Stimulated activated CD4-positive, alpha-beta T cell treated with anti-CD3 and anti-CD28 coated beads, Interleukin-4, amount 100 ng/mL, for 48 hours (primary cell): Measurements from ENCODE around the gene HGD.
"Not testable (repeated sequence)": the region's sequence is repeated elsewhere in the genome, so short reads cannot be mapped to it uniquely, and the experiment has no call there.

Experiments used
- DNase-seq, 2 donors: peaks; one replicate each; pipeline ENCODE4 v3.0.0-alpha.2; 2020; ENCODE audit warnings: low read depth in 2 of 2

HGD gene

DNA sequence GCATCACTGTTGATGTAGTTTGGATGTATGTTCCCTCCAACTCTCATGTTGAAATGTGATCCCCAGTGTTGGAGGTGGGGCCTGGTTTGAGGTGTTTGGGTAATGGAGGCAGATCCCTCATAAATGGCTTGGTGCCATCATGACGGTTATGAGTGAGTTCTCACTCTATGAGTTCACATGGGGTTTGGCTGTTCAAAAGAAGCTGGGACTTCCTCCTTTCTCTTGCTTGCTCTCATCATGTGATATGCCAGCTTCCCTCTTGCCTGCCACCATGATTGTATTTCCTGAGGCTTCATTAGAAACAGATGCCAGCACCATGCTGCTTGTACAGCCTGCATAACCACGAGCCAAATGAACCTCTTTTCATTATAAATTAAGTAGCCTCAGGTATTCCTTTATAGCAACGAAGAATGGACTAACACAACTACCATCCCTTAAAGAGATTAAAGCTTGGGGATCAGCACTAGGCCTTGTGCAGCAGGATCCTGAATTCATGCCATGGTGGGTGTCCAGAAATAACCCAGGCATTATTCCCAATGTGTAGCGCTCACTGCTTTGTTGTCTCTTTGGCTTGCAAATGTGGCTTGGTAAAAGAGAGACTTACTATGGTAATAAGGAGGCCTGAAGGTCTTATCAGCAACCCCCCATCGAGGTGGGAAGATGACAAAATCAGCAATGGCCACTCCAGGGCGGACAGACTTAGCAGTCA, 44.0 kb downstream of the HGD start:
- no peak for DNase-seq

DNA sequence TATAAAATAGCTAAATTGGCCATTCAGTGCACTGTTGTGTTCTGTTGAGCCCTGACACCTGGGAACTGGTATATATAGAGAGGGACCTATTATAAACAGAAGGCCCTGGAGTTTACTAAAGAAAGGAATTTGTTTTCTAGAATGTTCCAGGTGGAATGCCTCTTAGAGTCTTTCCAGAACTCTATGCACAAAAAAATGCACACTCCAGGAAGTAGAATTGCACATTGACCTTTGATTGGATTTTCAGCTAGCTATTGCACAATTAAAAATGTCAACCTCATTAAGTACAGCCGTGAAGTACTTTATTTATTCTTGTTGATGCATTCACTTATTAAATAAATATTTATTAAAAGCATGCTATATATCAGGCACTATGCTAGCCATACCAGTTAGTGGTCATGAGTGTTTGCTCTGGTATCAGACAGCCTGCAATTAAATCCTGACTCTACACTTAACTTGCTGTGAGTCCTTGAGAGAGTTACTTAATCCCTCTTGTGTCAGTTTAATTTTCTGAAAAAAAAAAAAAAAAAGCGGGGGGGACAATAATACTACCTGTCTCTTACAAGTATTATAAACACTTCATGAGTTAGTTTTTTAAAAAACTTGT, 45.1 kb downstream of the HGD start:
- DNase-seq, result no peak

DNA sequence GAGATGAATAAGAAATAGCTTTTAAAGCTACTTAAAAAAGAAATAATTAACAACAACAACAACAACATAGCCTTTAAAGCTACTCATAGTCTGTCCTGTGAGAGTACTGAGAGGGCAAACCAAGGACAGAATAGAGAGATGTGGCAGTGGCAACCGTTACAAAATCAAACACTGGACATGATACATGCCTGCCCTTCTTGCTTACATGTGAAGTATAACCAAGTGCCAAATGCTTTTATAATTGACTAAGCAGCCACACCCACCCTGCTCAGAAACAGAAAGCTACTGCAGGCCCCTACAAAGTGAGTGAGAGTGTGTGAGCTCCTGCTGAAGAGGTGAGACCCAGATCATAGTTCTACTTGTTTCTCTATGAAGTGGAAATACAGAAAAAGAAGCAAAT, 47.5 kb downstream of the HGD start:
- DNase-seq, result no peak

DNA sequence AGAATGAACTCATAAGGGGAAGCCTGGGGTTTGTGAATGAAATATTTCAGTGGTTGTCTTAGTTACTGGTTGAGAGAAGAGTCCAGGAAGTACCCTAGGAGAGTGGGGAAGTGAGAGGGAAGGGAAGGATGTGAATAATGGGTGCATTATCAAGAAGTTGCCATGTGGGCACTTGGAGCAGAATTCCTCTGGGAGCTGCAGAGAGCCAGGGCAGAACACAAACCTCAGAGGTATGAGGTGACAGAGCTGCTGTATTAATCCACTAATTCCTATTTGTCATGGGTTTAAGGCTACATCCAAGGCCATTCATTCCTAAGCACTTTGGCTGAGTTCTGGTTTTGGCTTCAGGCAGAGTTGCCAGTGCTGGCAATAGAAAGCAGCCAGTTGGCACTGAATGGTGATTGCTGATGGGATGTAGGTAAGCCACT, 56.9 kb downstream of the HGD start:
- DNase-seq, result no peak

DNA sequence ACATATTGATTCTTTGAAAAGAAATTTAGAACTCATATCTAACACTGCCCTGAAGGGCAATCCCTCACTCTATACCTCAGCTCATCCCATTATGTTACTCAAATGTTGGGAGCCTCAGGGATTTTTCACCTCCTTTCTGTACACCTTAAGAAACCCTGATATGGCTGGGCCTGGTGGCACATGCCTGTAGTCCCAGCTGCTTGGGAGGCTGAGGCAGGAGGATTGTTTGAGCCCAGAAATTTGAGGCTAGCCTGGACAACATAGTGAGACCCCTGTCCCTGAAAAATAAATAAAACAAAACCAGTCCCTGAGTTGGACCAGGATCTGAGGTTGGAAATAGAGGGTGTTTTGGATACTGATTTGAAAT, 58.3 kb downstream of the HGD start:
- DNase-seq, result no peak

DNA sequence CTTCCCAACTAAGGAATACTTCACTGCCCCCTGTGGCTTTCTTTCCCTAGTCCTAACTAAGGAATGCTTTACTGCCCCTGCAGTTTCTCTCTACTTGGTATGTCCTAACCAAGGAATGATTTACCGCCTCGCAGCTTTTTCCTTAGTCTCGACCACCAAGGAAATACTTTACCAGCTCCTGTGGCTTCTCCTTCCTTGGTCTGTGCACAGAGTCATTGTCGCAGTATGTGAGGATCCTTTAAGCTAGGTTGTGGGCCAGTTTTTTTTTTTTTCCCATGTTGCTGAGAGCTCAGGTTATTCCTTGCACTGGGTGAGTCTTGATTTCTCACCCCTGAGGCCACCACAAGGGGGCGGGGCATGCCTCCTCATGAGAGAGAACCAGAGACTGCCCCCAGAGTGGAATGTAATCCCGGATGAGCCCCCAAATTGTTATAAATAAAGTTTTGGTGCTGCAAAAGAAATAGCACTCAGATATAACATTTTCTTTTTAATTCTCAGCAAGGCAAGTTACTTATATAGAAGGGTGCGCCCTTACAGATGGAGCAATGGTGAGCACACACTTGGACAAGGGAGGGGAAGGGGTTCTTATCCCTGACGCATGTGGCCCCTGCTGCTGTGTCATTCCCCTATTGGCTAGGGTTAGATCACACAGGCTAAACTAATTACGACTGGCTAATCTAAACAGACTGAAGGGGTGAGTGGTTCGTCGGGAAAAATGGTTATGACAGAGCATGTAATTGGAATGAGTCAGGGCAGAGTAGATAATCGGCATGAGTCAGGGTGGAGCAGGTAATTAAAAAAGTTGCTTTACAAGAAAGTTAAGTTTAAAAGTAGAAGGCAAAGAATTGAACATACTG, 58.9 kb downstream of the HGD start:
- no peak for DNase-seq

DNA sequence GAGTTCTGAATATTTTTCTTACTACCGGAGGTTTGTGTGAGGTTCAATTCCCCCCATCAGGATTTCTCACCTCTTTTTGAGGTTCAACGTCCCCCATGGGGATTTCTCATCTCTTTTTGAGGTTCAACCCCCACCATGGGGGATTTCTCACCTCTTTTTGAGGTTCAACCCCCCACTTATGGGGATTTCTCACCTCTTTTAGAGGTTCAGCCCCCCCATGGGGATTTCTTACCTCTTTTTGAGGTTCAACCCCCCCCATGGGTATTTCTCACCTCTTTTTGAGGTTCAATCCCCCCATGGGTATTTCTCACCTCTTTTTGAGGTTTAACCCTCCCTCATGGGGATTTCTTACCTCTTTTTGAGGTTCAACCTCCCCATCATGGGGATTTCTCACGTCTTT, 59.6 kb downstream of the HGD start:
- DNase-seq, result no peak

DNA sequence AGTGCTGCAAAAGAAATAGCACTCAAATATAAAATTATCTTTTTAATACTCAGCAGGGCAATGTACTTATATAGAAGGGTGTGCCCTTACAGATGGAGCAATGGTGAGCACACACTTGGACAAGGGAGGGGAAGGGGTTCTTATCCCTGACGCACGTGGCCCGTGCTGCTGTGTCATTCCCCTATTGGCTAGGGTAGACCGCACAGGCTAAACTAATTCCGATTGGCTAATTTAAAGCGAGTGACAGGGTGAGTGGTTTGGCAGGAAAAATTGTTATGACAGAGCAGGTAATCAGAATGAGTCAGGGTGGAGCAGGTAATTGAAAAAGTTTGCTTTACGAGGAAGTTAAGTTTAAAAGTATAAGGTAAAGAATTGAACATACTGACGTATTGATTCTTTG, 65.3 kb downstream of the HGD start:
- DNase-seq, result not testable (repeated sequence)

DNA sequence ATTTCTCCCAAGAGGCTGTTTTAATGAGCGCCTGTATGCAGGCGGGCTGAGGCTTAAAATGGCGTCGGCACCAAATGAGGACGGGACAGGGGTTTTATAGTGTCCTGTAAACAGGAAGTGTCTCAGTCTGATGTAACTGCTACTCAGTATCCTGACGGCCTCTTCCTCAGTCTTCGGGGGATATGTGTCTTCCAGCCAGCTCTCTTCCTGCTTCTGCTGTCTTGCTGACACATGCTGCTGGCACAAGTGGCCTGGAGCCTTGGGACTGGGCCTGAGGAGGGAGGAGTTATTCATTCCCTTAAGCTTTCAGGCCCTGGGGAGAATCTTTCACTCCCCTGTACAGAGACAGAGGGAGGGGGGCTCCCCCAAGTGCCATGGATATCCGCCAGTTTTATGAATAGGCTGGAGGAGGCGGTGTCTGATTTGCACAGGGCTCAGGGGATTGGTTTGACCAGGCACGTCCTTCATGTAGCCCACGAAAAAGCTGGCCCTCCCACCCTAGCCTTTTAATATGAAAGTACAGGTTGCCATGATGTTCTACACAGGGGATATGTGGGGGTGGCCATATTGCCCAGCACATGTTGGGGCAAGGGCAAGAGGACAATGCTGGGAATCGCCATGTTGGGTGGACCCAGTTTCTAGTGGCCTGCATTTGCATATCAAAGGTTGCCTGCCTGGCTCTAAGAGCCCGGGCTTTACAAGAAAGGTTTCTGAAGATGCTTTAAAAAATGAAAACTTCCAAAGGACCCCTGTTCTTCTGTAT, 66.0 kb downstream of the HGD start:
- no peak for DNase-seq

DNA sequence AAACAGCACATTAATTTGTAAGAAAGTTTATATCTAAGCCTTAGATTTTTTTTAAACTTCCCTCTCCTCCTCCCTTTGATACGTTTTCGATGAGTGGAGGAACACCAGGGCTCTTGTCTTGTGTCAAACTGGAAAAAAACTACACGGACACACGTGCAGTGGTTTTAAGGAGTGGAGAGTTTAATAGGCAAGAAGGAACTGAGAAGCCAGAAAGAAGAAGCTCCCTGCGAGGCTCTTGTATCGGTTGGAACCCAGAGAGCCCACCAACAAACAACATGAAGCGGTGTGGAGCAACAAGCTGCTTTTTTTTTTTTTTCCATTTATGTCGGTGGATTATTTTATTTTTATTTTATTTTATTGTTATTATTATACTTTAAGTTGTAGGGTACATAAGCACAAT, 67.3 kb downstream of the HGD start:
- no peak for DNase-seq

DNA sequence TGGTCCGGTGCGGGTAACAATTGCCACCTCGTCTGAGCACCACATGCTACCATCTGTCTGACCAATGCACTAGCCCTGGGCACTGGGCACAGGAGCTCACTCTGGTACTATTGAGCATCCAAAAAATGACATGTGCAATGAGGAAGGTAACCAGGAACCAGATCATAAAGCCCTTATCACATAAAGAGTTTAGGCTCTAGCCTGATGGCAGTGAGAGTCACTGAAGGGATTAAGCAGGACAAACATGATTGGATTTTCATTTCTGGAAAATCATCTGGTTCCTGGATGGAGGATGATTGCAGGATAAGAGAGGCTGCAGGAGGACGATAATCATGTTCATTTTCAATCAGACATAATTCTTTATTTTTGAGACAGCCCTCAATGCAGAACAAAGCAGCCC, 73.5 kb downstream of the HGD start:
- no peak for DNase-seq

DNA sequence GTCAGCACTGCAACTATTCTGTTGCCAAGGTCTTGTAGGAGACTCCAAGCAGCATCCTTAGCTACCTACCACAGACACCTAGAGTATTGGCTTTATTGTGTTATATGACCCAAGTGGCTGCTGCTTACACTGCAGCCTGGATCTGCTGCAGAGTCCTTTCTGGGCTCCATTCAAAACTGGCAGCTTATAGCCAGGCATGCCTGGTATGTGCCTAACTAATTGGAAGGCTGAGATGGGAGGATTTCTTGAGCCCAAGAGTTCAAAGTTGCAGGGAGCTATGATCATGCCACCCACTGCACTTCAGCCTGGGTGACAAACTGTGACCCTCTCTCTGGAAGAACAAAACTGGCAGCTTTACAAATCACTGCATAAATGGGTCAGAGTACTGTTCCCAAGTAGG, 77.3 kb downstream of the HGD start:
- DNase-seq, result no peak

DNA sequence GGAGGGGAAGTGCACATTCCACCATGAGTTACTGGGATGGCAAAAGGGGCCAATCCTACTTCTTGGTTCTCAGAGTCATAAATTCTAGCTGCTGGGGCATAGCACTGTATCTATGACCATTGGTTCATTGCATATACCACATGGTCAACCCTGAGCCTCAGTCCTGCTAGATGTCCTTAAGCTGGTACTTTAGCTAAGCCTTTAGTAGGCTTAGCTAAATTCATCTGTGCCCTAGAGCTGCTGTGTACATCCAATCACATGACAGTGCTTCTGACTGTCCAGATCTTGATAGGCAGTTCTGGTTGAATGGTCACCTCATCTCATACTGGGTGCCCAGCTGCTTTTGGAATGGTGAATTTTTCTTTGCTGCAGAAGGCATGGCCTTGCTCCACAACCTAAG, 77.7 kb downstream of the HGD start:
- no peak for DNase-seq

DNA sequence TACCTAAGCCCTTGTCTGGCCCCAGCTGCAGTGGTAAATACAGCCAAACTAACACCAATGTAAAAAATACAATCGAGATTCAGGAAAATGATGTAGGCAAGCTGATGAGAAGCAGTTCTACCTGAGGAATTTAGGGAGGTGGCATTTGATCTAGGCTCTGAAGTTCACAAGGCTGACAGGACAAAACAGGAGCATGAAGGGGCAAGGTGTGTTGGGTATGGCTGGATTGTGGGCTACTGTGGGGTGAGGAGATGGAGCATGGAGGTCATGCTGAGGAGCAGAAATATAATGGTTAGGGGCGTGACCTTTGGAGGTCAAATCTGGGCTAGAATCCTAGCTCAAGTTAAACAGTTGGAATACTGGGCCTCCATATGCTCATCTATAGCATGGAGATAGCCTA, 79.4 kb downstream of the HGD start:
- no peak for DNase-seq

DNA sequence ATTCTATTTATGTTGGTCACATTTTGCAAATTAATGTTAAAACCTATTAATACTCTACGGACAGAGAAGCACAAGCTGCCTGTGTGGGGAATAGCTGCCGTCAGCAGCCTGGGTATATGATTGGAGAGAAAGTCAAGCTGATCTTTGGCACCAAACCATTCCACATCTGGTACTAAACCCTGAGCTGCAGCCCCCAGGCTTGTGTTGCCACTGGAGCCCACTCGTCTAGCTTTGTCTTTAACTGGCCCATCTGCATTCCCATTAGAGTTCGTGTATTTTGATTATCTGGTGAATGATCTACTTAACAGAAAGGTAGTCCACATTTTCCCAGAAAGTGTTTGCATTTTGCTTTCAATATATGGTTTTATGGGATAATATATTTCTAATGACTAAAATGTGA, 80.5 kb downstream of the HGD start:
- no peak for DNase-seq

DNA sequence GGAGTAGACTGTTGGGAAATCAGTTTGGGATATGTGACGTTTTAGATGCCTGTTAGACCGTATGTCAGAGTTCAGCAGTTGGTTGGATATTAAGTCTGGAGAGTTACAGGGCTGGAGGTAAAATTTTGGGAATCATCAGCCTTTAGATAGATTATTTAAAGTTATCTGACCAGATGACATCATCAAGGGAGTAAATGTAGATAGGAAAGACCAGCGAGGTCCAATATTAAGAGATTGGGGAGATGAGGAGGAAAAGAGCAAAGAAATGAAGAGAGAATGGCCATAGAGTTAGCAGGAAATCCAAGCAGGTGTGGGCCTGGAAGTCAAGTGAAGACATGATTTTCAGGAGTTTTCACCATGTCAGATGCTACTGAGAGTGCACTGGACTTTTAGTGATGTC, 82.8 kb downstream of the HGD start:
- no peak for DNase-seq

DNA sequence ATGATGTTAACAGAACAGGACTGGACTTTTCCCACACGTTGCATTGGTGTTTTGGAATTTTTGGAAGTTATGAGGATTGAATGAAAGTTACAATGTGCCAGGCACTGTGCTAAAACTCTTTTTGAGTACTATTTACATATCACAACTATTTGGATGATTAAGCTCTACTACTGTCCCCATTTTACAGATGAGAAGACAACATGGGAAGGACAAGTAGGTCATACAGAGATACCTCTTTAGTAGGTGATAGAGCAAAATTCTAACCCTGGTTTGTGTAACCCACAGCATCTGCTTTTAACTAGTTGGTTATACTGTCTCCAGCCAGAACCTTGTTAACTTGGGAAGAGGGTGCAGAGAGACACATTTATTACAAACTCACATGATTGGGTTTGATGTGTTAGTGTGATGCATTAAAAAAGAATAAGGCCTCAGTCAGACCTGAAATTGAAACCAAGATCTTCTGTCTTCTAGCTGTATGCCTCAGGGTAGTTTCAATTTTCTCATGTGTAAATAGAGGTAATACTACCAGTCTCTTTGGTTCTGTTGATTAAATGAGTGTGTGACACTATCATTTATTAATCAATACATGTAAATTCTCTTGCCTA, 84.5 kb downstream of the HGD start:
- DNase-seq, result no peak

DNA sequence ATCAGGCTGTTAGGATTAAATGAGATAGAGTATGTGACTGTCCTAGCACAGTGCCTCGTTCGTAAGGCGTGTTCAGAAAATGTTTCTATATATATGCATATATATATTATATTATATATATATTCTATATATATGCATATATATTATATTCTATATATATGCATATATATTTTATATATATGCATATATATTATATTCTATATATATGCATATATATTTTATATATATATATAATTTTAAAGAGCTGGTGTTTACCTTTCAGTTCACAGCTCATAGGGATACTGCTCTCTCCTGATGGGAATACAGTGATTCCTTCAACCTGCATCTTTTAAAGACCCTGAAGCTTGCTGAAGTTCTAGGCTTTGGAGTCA, 85.2 kb downstream of the HGD start:
- DNase-seq, result no peak

DNA sequence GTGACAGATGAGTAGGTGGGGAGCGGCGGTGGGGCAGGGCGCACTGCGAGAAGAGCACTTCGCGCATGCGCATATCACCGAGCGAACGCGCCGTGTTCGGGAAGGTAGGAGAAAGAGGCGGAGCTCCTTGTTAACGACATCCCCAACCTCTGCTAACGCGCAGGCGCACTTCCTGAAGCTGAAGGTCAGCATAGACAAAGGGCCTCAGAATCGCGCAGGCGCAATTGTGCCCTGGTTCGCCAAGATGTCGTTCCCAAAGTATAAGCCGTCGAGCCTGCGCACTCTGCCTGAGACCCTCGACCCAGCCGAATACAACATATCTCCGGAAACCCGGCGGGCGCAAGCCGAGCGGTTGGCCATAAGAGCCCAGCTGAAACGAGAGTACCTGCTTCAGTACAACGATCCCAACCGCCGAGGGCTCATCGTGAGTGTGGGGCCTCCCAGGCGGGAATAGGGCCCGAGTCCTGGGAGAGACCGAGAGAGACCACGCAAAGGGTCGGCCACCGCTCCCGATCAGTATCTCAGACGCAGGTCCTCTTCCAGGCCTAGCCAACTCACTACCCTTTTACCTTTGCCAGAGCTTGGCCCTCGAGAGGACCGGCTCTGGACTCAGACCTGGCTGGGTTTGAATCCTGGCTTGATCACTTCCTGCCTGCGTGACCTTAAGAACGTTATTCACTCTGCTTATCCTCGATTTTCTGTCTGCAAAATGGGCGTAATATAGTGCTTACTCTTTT, 85.8 kb downstream of the HGD start, which contains the start of gene NDUFB4:
Gene NDUFB4 (plus strand): TSS at position 221 of the 737 bp plus-strand sequence. CDS start 24 bp downstream, at position 245.
- peak; percentile 88 to 91 for DNase-seq

DNA sequence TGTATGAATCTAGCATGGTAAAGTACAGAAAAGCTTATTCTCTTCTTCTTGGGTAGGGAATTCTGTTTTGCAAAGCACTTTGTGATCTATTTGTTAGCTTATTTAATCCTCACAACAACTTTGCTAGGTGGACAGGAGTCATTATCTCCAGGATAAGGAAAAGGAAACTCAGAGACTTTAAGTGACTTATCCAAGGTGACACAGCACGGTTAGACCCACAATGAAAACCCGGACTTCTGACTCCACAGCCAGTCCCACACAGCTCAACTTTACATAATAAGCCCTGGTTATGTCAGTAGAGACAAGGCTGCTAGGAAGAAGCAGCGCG, 86.3 kb downstream of the HGD start:
- DNase-seq, result no peak

DNA sequence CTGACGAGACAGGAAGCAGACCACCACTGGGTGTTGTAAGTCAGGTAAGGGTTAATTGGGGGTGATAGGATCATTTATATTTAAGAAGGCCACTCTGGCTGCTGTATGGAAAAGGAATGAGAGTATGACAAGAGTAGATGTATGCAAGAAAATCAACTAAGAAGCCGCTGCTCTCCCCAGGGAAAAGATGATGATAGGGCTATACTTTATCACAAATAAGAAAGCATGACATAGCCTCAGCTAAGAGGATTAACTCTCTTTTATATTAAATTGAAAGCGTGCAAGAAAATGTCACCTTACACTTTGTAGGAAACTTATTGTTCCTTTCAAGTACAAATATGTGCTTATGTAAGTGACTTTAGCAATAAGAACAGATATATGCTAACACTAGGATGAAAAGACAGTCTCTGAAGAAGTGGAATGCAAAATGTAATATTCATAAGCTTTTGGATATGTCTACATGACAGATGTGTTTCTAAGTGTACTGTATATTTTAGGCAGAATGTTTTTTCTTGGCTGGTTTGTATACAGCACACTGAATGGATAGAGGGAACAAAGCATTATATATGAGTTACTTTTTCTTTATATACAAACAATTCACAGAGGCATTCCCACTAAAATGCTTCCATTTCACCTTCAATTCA, 94.6 kb downstream of the HGD start:
- no peak for DNase-seq
